ENCODE measurements around the gene PLCB2.

Gene PLCB2

GRCh38 chr15:40323953-40324937, 16.5 kb upstream of the PLCB2 start:
- peak; percentile 50 for DNase-seq

GRCh38 chr15:40323239-40323952, 15.7 kb upstream of the PLCB2 start, which contains the start of gene INAFM2:
TSS of gene INAFM2 (plus strand) at chr15:40323692. CDS start at chr15:40324056, 364 bp downstream.
- peak; percentile 96 for DNase-seq

GRCh38 chr15:40322531-40323238, 14.9 kb upstream of the PLCB2 start:
- no peak for DNase-seq

- peak; percentile 90 for DNase-seq
These were observed 13.2 kb upstream of the PLCB2 start for GRCh38 chr15:40320931-40321371.

- no peak for DNase-seq
These were observed 12.7 kb upstream of the PLCB2 start for GRCh38 chr15:40320409-40320808.

- no peak for DNase-seq
These were observed 9.8 kb upstream of the PLCB2 start for GRCh38 chr15:40317580-40317979.

- no peak for DNase-seq
These were observed 9.2 kb upstream of the PLCB2 start for GRCh38 chr15:40316931-40317330.

GRCh38 chr15:40314723-40315276, 7.1 kb upstream of the PLCB2 start:
- DNase-seq: no peak

GRCh38 chr15:40313531-40314398, 6.0 kb upstream of the PLCB2 start:
- DNase-seq: peak; percentile 91

- DNase-seq: no peak
These were observed 4.8 kb upstream of the PLCB2 start for GRCh38 chr15:40312370-40313158.

GRCh38 chr15:40310993-40311392, 3.3 kb upstream of the PLCB2 start:
- no peak for DNase-seq

- DNase-seq: peak; percentile 86
These were observed 2.5 kb upstream of the PLCB2 start for GRCh38 chr15:40310001-40310959.

GRCh38 chr15:40309344-40309862, 1.7 kb upstream of the PLCB2 start:
- no peak for DNase-seq

GRCh38 chr15:40306908-40307307, 827 bp downstream of the PLCB2 start:
- peak; percentile 30 for DNase-seq

GRCh38 chr15:40306371-40306770, 1.4 kb downstream of the PLCB2 start:
- no peak for DNase-seq

- DNase-seq: no peak
These were observed 2.5 kb downstream of the PLCB2 start for GRCh38 chr15:40305281-40305680.

GRCh38 chr15:40303576-40303975, 4.2 kb downstream of the PLCB2 start:
- no peak for DNase-seq

- no peak for DNase-seq
These were observed 4.8 kb downstream of the PLCB2 start for GRCh38 chr15:40302981-40303380.

GRCh38 chr15:40302288-40302886, 5.3 kb downstream of the PLCB2 start:
- DNase-seq: no peak
